HepG2 (cell line): ENCODE data around the gene CASS4. TPM values are rescaled to one million over a fixed set of nuclear protein-coding genes. Genes with fewer than 3 reads are reported as not detected.

Experiments used
- ATAC-seq: fragments of 200-7000 bp; cut with Tn5 transposase; 3 replicates; pipeline ENCODE4 v1.9.1; 2020; ENCODE audit warnings: mild to moderate bottlenecking, moderate library complexity
- BruUV-seq: library from RNA; stranded (reverse); fragments of 400-500 nt; replicated peaks from 2 replicates; lab custom pipeline; 2021; lab: Mats Ljungman, UMichigan
- CTCF ChIA-PET: fragments of 300-600 bp; formaldehyde crosslinking; extraction: SDS; loops from one replicate; lab custom pipeline; 2021; ENCODE audit warnings: low total read pairs, inconsistent platforms, low intra/inter-chr PET ratio; lab: Yijun Ruan, JAX
- POLR2A ChIA-PET: fragments of 350-600 bp; sonication (Branson Sonifier 250); formaldehyde crosslinking; loops from one replicate; lab custom pipeline; 2020; ENCODE audit warnings: antibody characterized with exemption, inconsistent platforms; lab: Yijun Ruan, JAX
- DNase-seq: peaks from one replicate; pipeline ENCODE4 v3.0.0-alpha.2; 2015; ENCODE audit warnings: low spot score
- FAIRE-seq: peaks from 3 replicates; lab custom pipeline; 2011; peaks lifted over from hg19 to GRCh38; lab: Jason Lieb, UNC
- H2AFZ ChIP-seq: one replicate; pipeline ENCODE4 v1.6.1; 2011; ENCODE audit warnings: low read length, inconsistent platforms
- H3K27ac ChIP-seq: fragments of 300-600 bp; 3 replicates; pipeline ENCODE4 v1.8.0; 2011; ENCODE audit warnings: mixed run types, mild to moderate bottlenecking, mixed read lengths, low read length, inconsistent platforms; ENCODE audit not compliant: insufficient read depth; ENCODE audit errors: extremely low read length
- H3K27me3 ChIP-seq, 2 experiments: fragments of 200-600 bp in 1 of 2; 2 replicates in 1 of 2; 3 replicates in 1 of 2; pipeline versions ENCODE4 v1.6.0 to v1.8.0; 2011; ENCODE audit warnings: low read length in 2 of 2, mild to moderate bottlenecking in 2 of 2, moderate library complexity in 2 of 2, inconsistent platforms in 1 of 2; ENCODE audit not compliant: insufficient read depth in 2 of 2, control insufficient read depth in 1 of 2
- H3K36me3 ChIP-seq, 2 experiments: fragments of 200-600 bp in 1 of 2; replicated peaks in 1 of 2; 2 replicates in 1 of 2; 3 replicates in 1 of 2; pipeline versions ENCODE4 v1.5.1 to v1.8.0; 2011; ENCODE audit warnings: low read length in 2 of 2, inconsistent platforms in 1 of 2; ENCODE audit not compliant: insufficient read depth in 2 of 2, control insufficient read depth in 1 of 2
- H3K4me1 ChIP-seq: 2 replicates; pipeline ENCODE4 v1.5.1; 2012; ENCODE audit warnings: low read length, inconsistent platforms; ENCODE audit not compliant: insufficient read depth
- H3K4me2 ChIP-seq: 2 replicates; pipeline ENCODE4 v1.6.0; 2011; ENCODE audit warnings: low read depth, low read length, inconsistent platforms
- H3K4me3 ChIP-seq, 3 experiments: fragments of 200-600 bp in 1 of 3; sonication (generic), shearing (Covaris generic) in 1 of 3; replicated peaks in 1 of 3; 2 replicates each; pipeline ENCODE4 v1.5.1; 2011 to 2016; ENCODE audit warnings: low read length in 3 of 3, inconsistent platforms in 2 of 3, low read depth in 2 of 3, mild to moderate bottlenecking in 2 of 3, control low read depth in 1 of 3, mixed read lengths in 1 of 3; ENCODE audit not compliant: insufficient read depth in 1 of 3
- H3K79me2 ChIP-seq: one replicate; pipeline ENCODE4 v1.6.1; 2011; ENCODE audit warnings: low read length, inconsistent platforms; ENCODE audit not compliant: insufficient read depth
- H3K9ac ChIP-seq: 2 replicates; pipeline ENCODE4 v1.6.0; 2011; ENCODE audit warnings: mild to moderate bottlenecking, low read depth, low read length, inconsistent platforms; ENCODE audit not compliant: insufficient read depth
- H3K9me3 ChIP-seq: 2 replicates; pipeline ENCODE4 v1.5.1; 2012; ENCODE audit warnings: mild to moderate bottlenecking, low read length
- H4K20me1 ChIP-seq: 2 replicates; pipeline ENCODE4 v1.6.0; 2011; ENCODE audit warnings: inconsistent platforms, mild to moderate bottlenecking, low read length, moderate library complexity; ENCODE audit not compliant: insufficient read depth
- ARID5B ChIP-seq: IDR thresholded peaks from 2 replicates; pipeline ENCODE4 v1.4.0; 2020; ENCODE audit warnings: mild to moderate bottlenecking, missing genetic modification reagents
- CTCF ChIP-seq: sonication (generic); formaldehyde crosslinking; IDR thresholded peaks from 2 replicates; pipeline ENCODE4 v1.5.0; 2020; ENCODE audit warnings: mild to moderate bottlenecking, missing genetic modification reagents, moderate library complexity
- EEA1 ChIP-seq: sonication (generic); formaldehyde crosslinking; IDR thresholded peaks from 2 replicates; pipeline ENCODE4 v1.5.1; 2020; ENCODE audit warnings: mild to moderate bottlenecking, missing genetic modification reagents, borderline replicate concordance
- MAFF ChIP-seq: IDR thresholded peaks from 2 replicates; pipeline ENCODE4 v1.6.1; 2011; ENCODE audit warnings: low read depth, low read length, improper control_type of control experiment
- MAFK ChIP-seq, 2 experiments: IDR thresholded peaks in 1 of 2; conservative IDR thresholded peaks in 1 of 2; 2 replicates each; pipeline ENCODE4 v1.6.1; 2011; ENCODE audit warnings: improper control_type of control experiment in 2 of 2, low read length in 2 of 2
- NFE2L2 ChIP-seq: fragments of 150-350 bp; IDR thresholded peaks from 2 replicates; pipeline ENCODE4 v1.6.1; 2014; ENCODE audit warnings: low read length
- ZBTB38 ChIP-seq: sonication (generic); formaldehyde crosslinking; IDR thresholded peaks from 2 replicates; pipeline ENCODE4 v1.5.1; 2020; ENCODE audit warnings: mild to moderate bottlenecking, missing genetic modification reagents
- ZBTB43 ChIP-seq: sonication (generic); formaldehyde crosslinking; conservative IDR thresholded peaks from 2 replicates; pipeline ENCODE4 v1.4.0; 2020; ENCODE audit warnings: missing genetic modification reagents
- ZIK1 ChIP-seq: sonication (generic); formaldehyde crosslinking; IDR thresholded peaks from 2 replicates; pipeline ENCODE4 v1.5.0; 2020; ENCODE audit warnings: mild to moderate bottlenecking, low read depth, missing genetic modification reagents, borderline replicate concordance
- WGBS: methylation state at CpG from one replicate; pipeline ENCODE4 v1.1.6; 2017; ENCODE audit warnings: low lambda C conversion rate; 5-methylcytosine and 5-hydroxymethylcytosine counted together
- in situ Hi-C: cut with HindIII; loops from 2 replicates; pipeline ENCODE4 v1.10.0; 2017; ENCODE audit warnings: low pct_unique_long_range_greater_than_20kb; ENCODE audit not compliant: extremely low pct_ligation_motif_present
- intact Hi-C: fragments of 100-400 bp; cut with micrococcal nuclease; formaldehyde crosslinking; loops from one replicate; pipeline ENCODE4 v1.10.0; 2022; ENCODE audit not compliant: unreplicated experiment
- polyA plus RNA-seq, 8 experiments: library from polyadenylated mRNA; depleted of rRNA in 3 of 8; stranded (reverse) in 7 of 8; unstranded in 1 of 8; fragments of >200 nt; fragmentation: Illumina TruSeq in 4 of 8; extraction: Trizol in 4 of 8; gene quantifications; 2 replicates each; pipeline versions ENCODE4 v1.2.1 to v1.2.3, GENCODE V29; 2011 to 2016; ENCODE audit warnings: low read depth in 4 of 8, missing spikeins in 1 of 8, mixed read lengths in 1 of 8; ENCODE audit not compliant: insufficient read depth in 1 of 8
- total RNA-seq, 5 experiments: library from RNA; depleted of rRNA; stranded (reverse); fragments of >200 nt; fragmentation: Illumina TruSeq; extraction: Trizol; gene quantifications; 2 replicates each; pipeline ENCODE4 v1.2.3, GENCODE V29; 2016; ENCODE audit warnings: low read depth in 1 of 5
- TF ChIP-seq, protein P1 (sequence below): sonication (generic); formaldehyde crosslinking; IDR thresholded peaks from 2 replicates; pipeline ENCODE4 v1.4.0; 2020; ENCODE audit warnings: missing genetic modification reagents
- TF ChIP-seq, protein P2 (sequence below): sonication (generic); formaldehyde crosslinking; IDR thresholded peaks from 2 replicates; pipeline ENCODE4 v1.9.0; 2021; ENCODE audit warnings: missing genetic modification reagents, borderline replicate concordance
- TF ChIP-seq, protein P3 (sequence below): IDR thresholded peaks from 2 replicates; pipeline ENCODE4 v1.6.1; 2012; ENCODE audit warnings: inconsistent platforms

Gene CASS4
- total and polyA plus RNA-seq, 2 of the 13 experiments (the other 11 are each of a cell fraction or from before 2014, with no cell fraction given), result 0.17 to 0.49 TPM

- BruUV-seq, result no TSS peak
- peaks cover 81% of the 10 kb centered on the region for H3K79me2 ChIP-seq
- 87% methylated on average over 6 of the region's 6 CpGs for WGBS
- H3K9ac ChIP-seq, result no peak overlapping the region
- ChIA-PET POLR2A (no interaction called here), CTCF (no interaction called here)
- no peaks in the 10 kb centered on the region for H4K20me1 ChIP-seq
- ATAC-seq, result no peak; the same call in 2 of the 3 replicates
- H3K27ac ChIP-seq, result peak overlapping the region; percentile 15
- H3K4me2 ChIP-seq, result no peak overlapping the region
- H3K4me3 ChIP-seq, result no peak overlapping the region
- no peak for FAIRE-seq
- H2AFZ ChIP-seq, result no peak overlapping the region
- in situ Hi-C loops, result no loop called here
- DNase-seq, result peak; percentile 39
- no peaks in the 10 kb centered on the region for H3K9me3 ChIP-seq
- intact Hi-C loops, result no loop called here
- no peaks in the 10 kb centered on the region; a peak in 1 of 5 replicates for H3K27me3 ChIP-seq
- peaks cover 63% of the 10 kb centered on the region for H3K4me1 ChIP-seq
- H3K36me3 ChIP-seq, result peaks cover 27 to 74% of the 10 kb centered on the region in 2 experiments
- TF ChIP-seq ZBTB38, result 0 out of 2 replicates have a peak, but pooled peaks have one; percentile 19
- TF ChIP-seq MAFF, result peak; percentile 72
- TF ChIP-seq, protein P1, sequence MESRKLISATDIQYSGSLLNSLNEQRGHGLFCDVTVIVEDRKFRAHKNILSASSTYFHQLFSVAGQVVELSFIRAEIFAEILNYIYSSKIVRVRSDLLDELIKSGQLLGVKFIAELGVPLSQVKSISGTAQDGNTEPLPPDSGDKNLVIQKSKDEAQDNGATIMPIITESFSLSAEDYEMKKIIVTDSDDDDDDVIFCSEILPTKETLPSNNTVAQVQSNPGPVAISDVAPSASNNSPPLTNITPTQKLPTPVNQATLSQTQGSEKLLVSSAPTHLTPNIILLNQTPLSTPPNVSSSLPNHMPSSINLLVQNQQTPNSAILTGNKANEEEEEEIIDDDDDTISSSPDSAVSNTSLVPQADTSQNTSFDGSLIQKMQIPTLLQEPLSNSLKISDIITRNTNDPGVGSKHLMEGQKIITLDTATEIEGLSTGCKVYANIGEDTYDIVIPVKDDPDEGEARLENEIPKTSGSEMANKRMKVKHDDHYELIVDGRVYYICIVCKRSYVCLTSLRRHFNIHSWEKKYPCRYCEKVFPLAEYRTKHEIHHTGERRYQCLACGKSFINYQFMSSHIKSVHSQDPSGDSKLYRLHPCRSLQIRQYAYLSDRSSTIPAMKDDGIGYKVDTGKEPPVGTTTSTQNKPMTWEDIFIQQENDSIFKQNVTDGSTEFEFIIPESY (CRISPR knock-in tag), result peak; percentile 96
- TF ChIP-seq, protein P2, sequence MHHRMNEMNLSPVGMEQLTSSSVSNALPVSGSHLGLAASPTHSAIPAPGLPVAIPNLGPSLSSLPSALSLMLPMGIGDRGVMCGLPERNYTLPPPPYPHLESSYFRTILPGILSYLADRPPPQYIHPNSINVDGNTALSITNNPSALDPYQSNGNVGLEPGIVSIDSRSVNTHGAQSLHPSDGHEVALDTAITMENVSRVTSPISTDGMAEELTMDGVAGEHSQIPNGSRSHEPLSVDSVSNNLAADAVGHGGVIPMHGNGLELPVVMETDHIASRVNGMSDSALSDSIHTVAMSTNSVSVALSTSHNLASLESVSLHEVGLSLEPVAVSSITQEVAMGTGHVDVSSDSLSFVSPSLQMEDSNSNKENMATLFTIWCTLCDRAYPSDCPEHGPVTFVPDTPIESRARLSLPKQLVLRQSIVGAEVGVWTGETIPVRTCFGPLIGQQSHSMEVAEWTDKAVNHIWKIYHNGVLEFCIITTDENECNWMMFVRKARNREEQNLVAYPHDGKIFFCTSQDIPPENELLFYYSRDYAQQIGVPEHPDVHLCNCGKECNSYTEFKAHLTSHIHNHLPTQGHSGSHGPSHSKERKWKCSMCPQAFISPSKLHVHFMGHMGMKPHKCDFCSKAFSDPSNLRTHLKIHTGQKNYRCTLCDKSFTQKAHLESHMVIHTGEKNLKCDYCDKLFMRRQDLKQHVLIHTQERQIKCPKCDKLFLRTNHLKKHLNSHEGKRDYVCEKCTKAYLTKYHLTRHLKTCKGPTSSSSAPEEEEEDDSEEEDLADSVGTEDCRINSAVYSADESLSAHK (CRISPR knock-in tag), result no peak
- peak; percentile 80 to 91 for TF ChIP-seq MAFK (conservative IDR thresholded peaks at IDR 0.05 in 1 of 2, IDR thresholded peaks at IDR 0.05 in 1 of 2; ENCODE audit: low read length in 2 of 2)
- TF ChIP-seq CTCF, result no peak
- TF ChIP-seq NFE2L2, result peak; percentile 97
- TF ChIP-seq, protein P3, sequence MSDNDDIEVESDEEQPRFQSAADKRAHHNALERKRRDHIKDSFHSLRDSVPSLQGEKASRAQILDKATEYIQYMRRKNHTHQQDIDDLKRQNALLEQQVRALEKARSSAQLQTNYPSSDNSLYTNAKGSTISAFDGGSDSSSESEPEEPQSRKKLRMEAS, result no peak
- no peak for TF ChIP-seq EEA1
- no peak for TF ChIP-seq ZBTB43
- TF ChIP-seq ZIK1 (CRISPR knock-in tag), result no peak
- 0 out of 2 replicates have a peak, but pooled peaks have one; percentile 15 for TF ChIP-seq ARID5B (CRISPR knock-in tag)
Observed at GRCh38 chr20:56386219-56386618, 25.8 kb upstream of the CASS4 start.
